H1 (cell line): ENCODE measurements around the gene ITGB1BP1. TPM values are rescaled to one million over a fixed set of nuclear protein-coding genes. Genes with fewer than 3 reads are reported as not detected.

ENCODE experiments used
- CBX5 ChIP-seq: fragments of 300-800, 300-1000 bp; sonication (generic); IDR thresholded peaks from 2 replicates; pipeline ENCODE4 v1.7.1; 2016; ENCODE audit warnings: antibody characterized with exemption, low read length, low read depth
- SIRT6 ChIP-seq: IDR thresholded peaks from one replicate; pipeline ENCODE4 v1.7.1; 2012; ENCODE audit warnings: low read length, inconsistent platforms
- polyA plus RNA-seq, 7 experiments: library from polyadenylated mRNA; depleted of rRNA in 3 of 7; stranded (reverse) in 5 of 7; unstranded in 2 of 7; fragments of >200 nt in 5 of 7; fragments of 200-250 nt in 2 of 7; gene quantifications; 1 replicate in 5 of 7; 2 replicates in 1 of 7; 4 replicates in 1 of 7; pipeline versions ENCODE4 v1.2.1 to v1.2.3, GENCODE V29; 2011 to 2013; ENCODE audit warnings: missing spikeins in 2 of 7, mixed read lengths in 2 of 7
- total RNA-seq: library from RNA; stranded (reverse); fragmentation: NEBNext Ultra II Directional; extraction: Animal tissue kit (Norgen Biotek cat#: 25700); gene quantifications from 2 replicates; pipeline ENCODE4 v1.2.1, GENCODE V29; 2021

Gene ITGB1BP1
- total and polyA plus RNA-seq, 2 of the 8 experiments (the other 6 are each of a cell fraction or from before 2014, with no cell fraction given), result 16.1 to 45.4 TPM

- TF ChIP-seq SIRT6, result no peak
- no peak for TF ChIP-seq CBX5
Measured at GRCh38 chr2:9364791-9365497, 58.4 kb downstream of the ITGB1BP1 start (continued).
